Endothelial cell of umbilical vein (primary cell): Measurements from ENCODE around the gene TMPRSS6. TPM values are rescaled to one million over a fixed set of nuclear protein-coding genes. Genes with fewer than 3 reads are reported as not detected.

Experiments used
- BruUV-seq: library from RNA; stranded (reverse); fragments of 400-500 nt; replicated peaks from 2 replicates; lab custom pipeline; 2021; lab: Mats Ljungman, UMichigan
- CTCF ChIA-PET: fragments of 300-600, 350-600 bp; sonication (Branson Sonifier 250); formaldehyde crosslinking; loops from one replicate; lab custom pipeline; 2021; ENCODE audit warnings: antibody characterized with exemption, inconsistent platforms; lab: Charles Lee
- POLR2A ChIA-PET: fragments of 300-600, 350-600 bp; sonication (Branson Sonifier 250); formaldehyde crosslinking; loops from one replicate; lab custom pipeline; 2021; ENCODE audit warnings: antibody characterized with exemption, inconsistent platforms; lab: Charles Lee
- DNase-seq: peaks from one replicate; pipeline ENCODE4 v3.0.0-alpha.2; 2011; ENCODE audit warnings: low read depth, low spot score
- FAIRE-seq: peaks from 2 replicates; lab custom pipeline; 2011; peaks lifted over from hg19 to GRCh38; lab: Jason Lieb, UNC
- H2AFZ ChIP-seq: 2 replicates; pipeline ENCODE4 v1.6.0; 2012; ENCODE audit warnings: low read depth, low read length, control low read depth, inconsistent platforms
- H3K27ac ChIP-seq: 2 replicates; pipeline ENCODE4 v1.5.1; 2011; ENCODE audit warnings: low read depth, mild to moderate bottlenecking, control low read depth, low read length, moderate library complexity; ENCODE audit not compliant: insufficient read depth
- H3K27me3 ChIP-seq, 2 experiments: 2 replicates each; pipeline versions ENCODE4 v1.6.0 to v1.6.1; 2011; ENCODE audit warnings: low read length in 2 of 2, mixed read lengths in 1 of 2; ENCODE audit not compliant: control insufficient read depth in 2 of 2, insufficient read depth in 2 of 2
- H3K36me3 ChIP-seq, 2 experiments: 2 replicates in 1 of 2; 3 replicates in 1 of 2; pipeline ENCODE4 v1.5.1; 2011; ENCODE audit warnings: low read length in 2 of 2, mild to moderate bottlenecking in 1 of 2, moderate library complexity in 1 of 2; ENCODE audit not compliant: control insufficient read depth in 2 of 2, insufficient read depth in 2 of 2; ENCODE audit errors: extremely low read depth in 1 of 2
- H3K4me1 ChIP-seq: 3 replicates; pipeline ENCODE4 v1.5.1; 2011; ENCODE audit warnings: mild to moderate bottlenecking, low read length; ENCODE audit not compliant: control insufficient read depth, insufficient read depth; ENCODE audit errors: extremely low read depth
- H3K4me2 ChIP-seq: 2 replicates; pipeline ENCODE4 v1.6.1; 2011; ENCODE audit warnings: low read length, control low read depth, mixed read lengths; ENCODE audit not compliant: insufficient read depth
- H3K4me3 ChIP-seq, 3 experiments: fragments of 200-600 bp in 1 of 3; sonication (generic), shearing (Covaris generic) in 1 of 3; replicated peaks in 1 of 3; 2 replicates each; pipeline ENCODE4 v1.5.1; 2011 to 2016; ENCODE audit warnings: control low read depth in 3 of 3, low read length in 3 of 3, mild to moderate bottlenecking in 2 of 3, inconsistent platforms in 1 of 3, low read depth in 1 of 3, moderate library complexity in 1 of 3; ENCODE audit not compliant: insufficient read depth in 1 of 3
- H3K79me2 ChIP-seq: 2 replicates; pipeline ENCODE4 v1.6.0; 2012; ENCODE audit warnings: low read length, inconsistent platforms; ENCODE audit not compliant: control insufficient read depth, insufficient read depth
- H3K9ac ChIP-seq: replicated peaks from 2 replicates; pipeline ENCODE3; 2011; ENCODE audit warnings: low read length, control low read depth; ENCODE audit not compliant: insufficient read depth; ENCODE audit errors: extremely low read depth
- H3K9me1 ChIP-seq: replicated peaks from 3 replicates; pipeline ENCODE4 v1.6.0; 2011; ENCODE audit warnings: mild to moderate bottlenecking, low read length; ENCODE audit not compliant: control insufficient read depth, insufficient read depth; ENCODE audit errors: extremely low read depth
- H3K9me3 ChIP-seq: replicated peaks from 2 replicates; pipeline ENCODE4 v1.5.1; 2012; ENCODE audit warnings: low read length, inconsistent platforms; ENCODE audit not compliant: control insufficient read depth, insufficient read depth
- H4K20me1 ChIP-seq: replicated peaks from 2 replicates; pipeline ENCODE3; 2011; ENCODE audit warnings: mild to moderate bottlenecking, low read length; ENCODE audit not compliant: control insufficient read depth, insufficient read depth; ENCODE audit errors: extremely low read depth
- EZH2 ChIP-seq: IDR thresholded peaks from 2 replicates; pipeline ENCODE4 v1.6.1; 2012; ENCODE audit warnings: borderline replicate concordance, low read depth, mild to moderate bottlenecking, moderate library complexity, low read length, inconsistent platforms; ENCODE audit not compliant: severe bottlenecking
- FOS ChIP-seq: IDR thresholded peaks from 2 replicates; pipeline ENCODE4 v1.6.1; 2011; ENCODE audit warnings: mild to moderate bottlenecking, low read length, moderate library complexity, borderline replicate concordance; ENCODE audit not compliant: insufficient read depth
- GATA2 ChIP-seq: IDR thresholded peaks from 2 replicates; pipeline ENCODE4 v1.7.0; 2011; ENCODE audit warnings: low read depth, mild to moderate bottlenecking, moderate library complexity, mixed read lengths, low read length; ENCODE audit not compliant: insufficient read length, insufficient read depth
- JUN ChIP-seq: IDR thresholded peaks from 2 replicates; pipeline ENCODE4 v1.6.1; 2011; ENCODE audit warnings: borderline replicate concordance, low read depth; ENCODE audit not compliant: insufficient read length, insufficient read depth
- MAX ChIP-seq: IDR thresholded peaks from 2 replicates; pipeline ENCODE4 v1.6.1; 2011; ENCODE audit not compliant: insufficient read depth, insufficient read length
- MYC ChIP-seq: IDR thresholded peaks from one replicate; pipeline ENCODE4 v1.6.1; 2011; ENCODE audit warnings: mild to moderate bottlenecking, low read depth, low read length
- POLR2A ChIP-seq: IDR thresholded peaks from 2 replicates; pipeline ENCODE4 v1.6.1; 2012; ENCODE audit warnings: low read depth, mild to moderate bottlenecking, control low read depth, low read length
- POLR2AphosphoS5 ChIP-seq: IDR thresholded peaks from 2 replicates; pipeline ENCODE4 v1.6.1; 2012; ENCODE audit warnings: low read depth, mild to moderate bottlenecking, control low read depth, low read length, moderate library complexity; ENCODE audit not compliant: insufficient read depth
- dilution Hi-C: fragments of 300-500 bp; cut with MboI; formaldehyde crosslinking; loops from one replicate; pipeline ENCODE4 v1.15.0; 2019; ENCODE audit warnings: low sequenced_read_pairs; ENCODE audit not compliant: extremely low pct_ligation_motif_present
- intact Hi-C: fragments of 100-400 bp; cut with micrococcal nuclease; formaldehyde crosslinking; loops from one replicate; pipeline ENCODE4 v1.10.0; 2022
- polyA plus RNA-seq, 4 experiments: library from polyadenylated mRNA; depleted of rRNA in 3 of 4; stranded (reverse) in 3 of 4; unstranded in 1 of 4; fragments of >200 nt; gene quantifications; 2 replicates each; pipeline versions ENCODE4 v1.2.1 to v1.2.3, GENCODE V29; 2011 to 2012; ENCODE audit warnings: missing spikeins in 1 of 4
- total RNA-seq: library from RNA; stranded (reverse); gene quantifications from 2 replicates; pipeline ENCODE4 v1.2.3, GENCODE V29; 2021

Gene TMPRSS6
- total and polyA plus RNA-seq, 2 donors (not counting 3 experiments of a cell fraction or from before 2014, with no cell fraction given) = not detected

GRCh38 chr22:37150701-37151100 lies 41.2 kb upstream of the TMPRSS6 start:
- BruUV-seq = no TSS peak
- Histone ChIP-seq H3K36me3 (no peaks in the 10 kb centered on the region), H3K9me1 (no peaks in the 10 kb centered on the region), H3K9me3 (no peaks in the 10 kb centered on the region), H3K79me2 (no peaks in the 10 kb centered on the region), H2AFZ (no peak overlapping the region), H3K4me1 (no peaks in the 10 kb centered on the region), H3K4me3 (no peak overlapping the region), H3K9ac (no peak overlapping the region), H3K4me2 (no peak overlapping the region), H3K27me3 (peaks cover 0 to 5% of the 10 kb centered on the region in 2 experiments), H3K27ac (no peak overlapping the region), H4K20me1 (no peaks in the 10 kb centered on the region)
- POLR2A ChIA-PET = no interaction called here
- CTCF ChIA-PET = interaction anchor here (1.0 to 1.4 kb wide), 2 partner anchors 31 to 49 kb away, joined by 3 to 5 read pairs; no protein-coding TSS in a partner anchor
- dilution Hi-C loops = no loop called here
- intact Hi-C loops = no loop called here
- TF ChIP-seq JUN (no peak), EZH2 (no peak), GATA2 (no peak), FOS (no peak)
- DNase-seq = no peak
- FAIRE-seq = no peak

GRCh38 chr22:37148742-37149665 lies 39.5 kb upstream of the TMPRSS6 start:
- Histone ChIP-seq H3K9me1 (no peaks in the 10 kb centered on the region), H3K4me2 (no peak overlapping the region), H3K36me3 (no peaks in the 10 kb centered on the region), H3K4me1 (no peaks in the 10 kb centered on the region), H3K9ac (no peak overlapping the region), H2AFZ (no peak overlapping the region), H3K79me2 (no peaks in the 10 kb centered on the region), H3K27ac (no peak overlapping the region), H4K20me1 (no peaks in the 10 kb centered on the region), H3K9me3 (no peaks in the 10 kb centered on the region), H3K27me3 (peaks cover 2 to 5% of the 10 kb centered on the region in 2 experiments), H3K4me3 (no peak overlapping the region)
- FAIRE-seq (no peak), DNase-seq (no peak)
- CTCF ChIA-PET = no interaction called here
- intact Hi-C loops = no loop called here
- dilution Hi-C loops = no loop called here
- POLR2A ChIA-PET = no interaction called here
- TF ChIP-seq POLR2A (no peak), JUN (no peak), FOS (no peak), EZH2 (no peak), POLR2AphosphoS5 (no peak), MYC (no peak), MAX (no peak)
- BruUV-seq = no TSS peak
